Measurements from ENCODE around the gene SARDH.

SARDH gene

GRCh38 chr9:133701321-133701980, 36.7 kb downstream of the SARDH start:
- DNase-seq, result no peak

GRCh38 chr9:133700819-133701320, 37.3 kb downstream of the SARDH start:
- no peak for DNase-seq

GRCh38 chr9:133699546-133699945, 38.6 kb downstream of the SARDH start:
- DNase-seq, result no peak

- no peak for DNase-seq
Observed at GRCh38 chr9:133696071-133696472, 42.1 kb downstream of the SARDH start.

DNA sequence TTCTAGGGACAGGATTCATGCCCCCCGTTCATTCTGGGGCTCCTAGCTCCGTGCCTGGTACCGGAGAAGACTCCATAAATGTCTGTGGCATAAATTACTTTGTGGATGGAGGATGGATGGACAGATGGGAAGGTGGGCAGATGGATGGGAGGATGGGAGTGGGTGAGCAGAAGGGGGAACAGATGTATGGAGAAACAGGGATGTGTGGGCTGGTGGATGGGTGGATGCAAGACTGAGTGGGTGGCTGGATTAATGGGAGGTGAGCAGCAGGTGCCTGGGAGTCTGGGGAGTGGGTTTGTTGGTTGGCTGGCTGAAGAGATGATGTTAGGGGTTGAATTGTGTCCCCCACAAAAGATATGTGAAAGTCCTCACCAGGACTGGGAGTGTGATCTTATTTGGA, 43.5 kb downstream of the SARDH start:
- no peak for DNase-seq

DNA sequence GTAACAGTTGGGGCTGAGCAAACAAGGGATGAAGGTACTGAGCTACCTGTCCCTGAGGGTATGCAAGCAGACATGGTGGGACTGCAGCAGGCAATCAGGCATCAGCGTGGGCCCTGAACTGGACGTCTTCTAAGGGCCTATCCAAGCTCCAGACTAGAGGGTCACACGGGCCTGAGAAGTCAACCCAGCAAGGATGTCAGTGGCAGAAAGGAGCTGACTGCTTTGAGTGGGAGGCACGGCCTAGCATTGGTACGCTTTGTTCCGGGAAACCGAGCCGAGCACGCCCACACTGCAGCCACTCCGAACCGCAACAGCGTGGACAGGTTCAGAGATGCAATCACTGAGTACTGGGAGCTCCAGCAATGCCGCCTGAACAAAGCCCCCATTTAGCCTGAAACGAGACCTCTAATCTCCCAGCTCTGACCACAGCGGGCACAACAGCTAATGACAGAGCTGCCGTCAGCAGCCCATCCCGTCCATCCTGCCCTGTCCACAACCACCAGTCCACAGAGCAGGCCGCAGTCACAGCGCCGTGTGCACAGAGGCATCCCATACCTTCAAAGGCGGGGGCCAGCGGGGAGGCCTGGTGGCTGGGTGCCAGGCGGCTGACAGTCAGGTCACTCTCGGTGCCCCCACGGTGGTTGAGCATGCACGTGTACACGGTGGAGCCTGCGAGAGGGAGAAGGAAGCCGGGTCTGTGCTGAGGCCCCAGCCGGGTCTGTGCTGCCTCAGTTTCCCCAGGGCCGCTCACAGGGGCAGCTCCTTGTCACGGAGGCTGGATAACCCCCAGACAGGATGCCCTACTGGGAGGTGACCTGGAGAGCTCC, 44.2 kb downstream of the SARDH start:
- DNase-seq, result no peak

GRCh38 chr9:133693116-133693515, 45.0 kb downstream of the SARDH start:
- no peak for DNase-seq

GRCh38 chr9:133692364-133692985, 45.7 kb downstream of the SARDH start:
- no peak for DNase-seq

- no peak for DNase-seq
Observed at GRCh38 chr9:133691626-133692363, 46.4 kb downstream of the SARDH start.

DNA sequence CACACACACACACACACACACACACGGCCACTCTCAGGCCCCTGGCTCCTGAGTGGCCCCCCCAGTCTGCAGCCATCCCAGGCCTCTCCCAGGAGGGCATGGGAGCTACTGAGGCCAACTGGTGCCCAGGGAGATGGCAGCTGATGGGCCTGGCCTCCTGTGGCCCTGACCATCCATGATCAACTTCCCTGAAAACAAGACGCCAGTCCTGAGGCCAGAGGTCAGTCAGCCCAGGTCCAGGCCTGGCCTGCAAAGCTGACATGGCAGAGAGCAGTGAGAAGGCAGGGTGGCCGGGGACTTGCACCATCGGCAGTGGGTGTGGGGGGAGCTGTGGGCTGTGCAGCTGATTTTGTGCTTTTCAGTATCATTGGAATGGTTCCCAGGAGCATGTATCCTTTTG, 47.0 kb downstream of the SARDH start:
- DNase-seq, result no peak

DNA sequence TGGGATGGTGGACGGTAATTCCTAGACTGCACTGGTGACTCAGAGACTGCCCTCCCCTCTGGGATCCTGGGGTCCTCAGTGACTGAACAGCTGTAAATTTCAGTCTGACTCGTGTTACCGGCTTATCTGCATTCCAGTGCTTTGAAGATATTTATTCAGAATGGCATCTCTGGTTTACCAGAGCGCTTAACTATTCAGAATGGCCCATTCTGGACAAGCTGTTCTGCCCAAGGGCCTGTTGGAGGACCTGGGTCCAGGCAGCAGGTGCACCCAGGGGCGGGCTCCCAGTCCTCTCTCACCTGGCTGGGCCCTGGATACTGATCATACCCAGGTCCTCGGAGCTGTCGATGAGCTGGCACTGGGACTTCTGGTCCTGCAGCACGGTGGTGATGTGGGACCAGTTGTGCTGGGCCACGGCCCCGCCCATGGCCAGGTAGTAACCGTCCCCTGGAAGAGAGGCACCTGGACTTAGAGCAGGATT, 48.0 kb downstream of the SARDH start:
- DNase-seq, result no peak

DNA sequence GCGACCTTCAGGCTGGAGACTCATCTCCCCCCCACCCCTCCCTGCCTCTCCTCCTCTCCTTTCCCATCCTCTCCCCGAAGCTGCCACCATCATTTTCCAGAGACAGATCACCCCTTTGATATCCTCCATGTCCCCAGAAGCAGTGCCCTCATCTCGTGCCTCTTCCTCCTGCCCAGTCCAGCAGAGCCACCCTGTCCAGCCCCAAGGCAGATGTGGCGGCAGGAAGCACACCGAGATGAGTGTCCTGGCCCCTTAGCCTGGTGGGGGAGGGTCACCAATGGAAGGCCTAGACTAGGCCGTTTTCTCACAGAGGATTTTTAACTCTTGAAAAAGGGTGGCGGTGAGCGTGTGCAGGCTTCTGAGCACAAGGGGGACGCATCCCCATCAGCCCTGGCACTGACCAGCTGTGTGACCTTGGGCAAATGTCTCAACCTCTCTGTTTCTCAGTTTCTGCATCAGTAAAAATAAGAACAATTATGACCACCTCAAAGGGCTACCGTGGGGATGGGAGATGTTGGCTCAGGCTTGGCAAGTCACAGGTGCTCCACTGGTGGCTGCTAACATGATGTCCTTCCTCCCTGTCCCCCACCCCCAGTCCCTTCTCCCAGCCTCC, 48.9 kb downstream of the SARDH start:
- no peak for DNase-seq

- no peak for DNase-seq
Observed at GRCh38 chr9:133687856-133688761, 50.0 kb downstream of the SARDH start.

DNA sequence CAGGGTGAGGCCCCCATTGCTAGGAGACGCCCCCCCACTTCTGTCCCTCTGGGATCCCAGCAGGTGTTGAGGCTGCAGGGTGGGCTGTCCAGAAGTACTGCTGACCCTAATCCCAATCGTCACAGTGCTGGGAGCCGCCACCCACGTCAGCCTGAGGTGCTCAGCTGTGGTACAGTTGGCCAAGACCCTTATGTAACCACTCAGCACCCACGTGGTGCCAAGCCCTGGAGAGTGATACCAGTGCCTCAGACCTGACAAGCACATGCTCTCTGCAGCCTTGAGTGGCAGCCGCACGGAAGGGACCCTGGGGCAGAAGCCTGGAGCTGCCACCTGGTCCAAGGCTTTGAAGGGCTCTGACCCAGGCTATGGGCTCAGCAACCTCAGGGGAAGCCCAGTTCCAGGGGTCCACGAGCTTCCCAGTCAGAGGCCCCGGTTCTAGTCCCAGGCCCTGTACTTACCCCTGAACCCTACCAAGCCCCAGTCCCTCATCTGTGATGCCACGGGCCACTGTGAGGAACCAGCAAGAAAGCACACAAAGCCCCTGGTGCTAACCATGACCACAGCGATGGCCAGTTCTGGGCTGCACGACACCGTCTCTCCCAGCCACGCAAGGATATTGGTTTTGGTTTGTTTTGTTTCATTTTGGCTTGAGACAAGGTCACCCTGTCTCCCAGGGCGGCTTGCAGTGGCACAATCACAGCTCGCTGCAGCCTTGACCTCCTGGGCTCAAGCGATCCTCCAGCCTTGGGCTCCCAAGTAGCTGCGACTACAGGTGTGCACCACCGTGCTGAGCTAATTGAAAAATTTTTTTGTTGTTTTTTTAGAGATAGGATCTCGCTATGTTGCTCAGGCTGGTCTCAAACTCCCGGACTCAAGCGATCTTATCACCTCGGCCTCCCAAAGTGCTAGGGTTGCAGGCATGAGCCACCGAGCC, 51.2 kb downstream of the SARDH start:
- DNase-seq, result no peak

DNA sequence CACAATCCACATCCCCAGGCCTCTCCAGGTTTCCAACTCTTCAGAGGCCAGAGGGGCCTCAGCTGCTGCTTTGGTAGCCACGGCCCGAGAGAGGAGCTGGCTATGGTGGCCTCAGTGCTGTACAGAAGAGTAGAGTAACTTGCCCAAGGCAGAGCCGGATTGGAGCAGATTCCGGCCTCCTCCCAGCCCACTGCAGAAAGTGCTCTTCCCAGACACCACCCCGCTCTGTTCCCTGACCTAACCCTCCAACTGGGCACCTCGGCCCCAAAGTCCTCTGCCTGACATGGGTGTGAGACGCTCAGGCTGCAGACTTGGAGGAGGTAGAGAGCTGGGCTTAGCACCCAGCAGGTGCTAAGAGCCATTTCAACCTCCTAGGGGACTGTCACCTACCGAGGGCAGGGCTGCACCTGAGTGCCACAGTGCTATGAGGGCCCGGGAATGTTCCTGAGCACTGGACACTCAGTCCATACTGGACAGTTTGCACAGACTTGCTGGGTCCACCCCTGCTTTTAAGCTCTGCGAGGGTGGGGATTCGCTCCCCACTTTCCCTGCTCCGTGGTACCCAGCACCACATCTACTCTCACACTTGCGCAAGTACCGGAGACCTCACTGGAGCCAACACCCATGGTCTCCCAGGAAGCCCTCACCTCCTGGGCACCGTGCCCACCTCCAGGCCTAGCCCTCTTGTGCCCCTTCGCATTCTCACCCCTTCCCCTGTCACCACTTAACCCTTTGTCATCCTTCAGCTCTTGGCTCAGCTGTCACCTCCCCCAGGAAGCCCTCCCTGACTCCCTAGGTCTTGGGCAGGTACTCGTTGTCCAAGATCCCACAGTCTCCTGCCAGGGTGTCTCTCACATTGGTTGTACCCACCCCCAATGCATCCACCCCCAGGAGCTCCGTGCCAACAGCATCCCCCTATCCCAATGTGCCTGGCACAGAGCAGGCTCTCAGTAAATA, 52.2 kb downstream of the SARDH start:
- no peak for DNase-seq

GRCh38 chr9:133684936-133685361, 53.2 kb downstream of the SARDH start:
- DNase-seq, result no peak

- no peak for DNase-seq
Observed at GRCh38 chr9:133684121-133684935, 53.8 kb downstream of the SARDH start.

DNA sequence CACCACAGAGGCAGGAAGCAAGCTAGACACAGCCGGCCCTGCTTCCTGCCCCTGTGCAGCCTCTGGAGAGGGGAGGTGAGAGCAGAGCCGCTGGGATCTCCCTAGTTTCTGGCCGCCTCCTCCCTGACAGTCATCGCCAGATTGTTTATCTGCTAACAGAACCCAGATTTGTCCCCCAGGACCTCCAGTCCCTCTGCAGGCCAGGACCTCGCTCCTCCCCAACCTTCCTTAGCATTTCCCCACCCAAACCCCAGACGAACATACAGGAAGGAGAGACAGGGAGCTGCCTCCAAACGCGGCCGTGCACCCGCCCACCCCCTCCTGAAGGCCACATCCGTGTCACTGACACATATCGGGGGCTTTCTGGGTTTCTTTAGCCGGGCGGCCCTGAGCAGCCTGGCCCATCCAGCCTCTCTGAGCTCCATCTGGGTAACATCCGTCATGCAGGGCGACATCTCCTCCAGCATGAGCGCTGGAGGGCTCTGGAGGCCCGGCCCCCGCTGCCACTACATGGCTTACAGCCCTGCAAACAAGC, 54.5 kb downstream of the SARDH start:
- no peak for DNase-seq
